ENCODE data around the gene PPP1R3G. TPM values are rescaled to one million over a fixed set of nuclear protein-coding genes. Genes with fewer than 3 reads are reported as not detected.

The PPP1R3G gene
- total RNA-seq, 4 donors from 2014 or later: 0.10 to 1.1 (median 0.49) TPM; not detected in 1

GRCh38 chr6:5121479-5121878, 36.3 kb downstream of the PPP1R3G start:
- intact Hi-C loops (cut with DNase I; ENCODE audit: low total_unique reads): no loop called here
- Histone ChIP-seq H3K27me3 (no peaks in the 10 kb centered on the region), H3K4me1 (peaks cover 0 to 6% of the 10 kb centered on the region in 2 donors), H3K9me3 (no peaks in the 10 kb centered on the region), H3K4me3 (no peak overlapping the region), H3K36me3 (no peaks in the 10 kb centered on the region), H3K27ac (no peak overlapping the region)
- ATAC-seq (no peak), DNase-seq (no peak)
- in situ Hi-C loops (cut with MboI; ENCODE audit: low sequenced_read_pairs in 4 of 4): no loop called here
- TF ChIP-seq CTCF (IDR thresholded peaks at IDR 0.05 in 4 of 5, conservative IDR thresholded peaks at IDR 0.05 in 1 of 5) (no peak), POLR2A (IDR thresholded peaks at IDR 0.05) (no peak)

GRCh38 chr6:5121956-5122355, 36.8 kb downstream of the PPP1R3G start:
- H3K27ac ChIP-seq: no peak overlapping the region
- H3K36me3 ChIP-seq: no peaks in the 10 kb centered on the region
- intact Hi-C loops (cut with DNase I; ENCODE audit: low total_unique reads) (no loop called here), in situ Hi-C loops (cut with MboI; ENCODE audit: low sequenced_read_pairs in 4 of 4) (no loop called here)
- peaks cover 0 to 6% of the 10 kb centered on the region in 2 donors for H3K4me1 ChIP-seq
- H3K27me3 ChIP-seq: no peaks in the 10 kb centered on the region
- no peak for TF ChIP-seq POLR2A (IDR thresholded peaks at IDR 0.05)
- TF ChIP-seq CTCF (IDR thresholded peaks at IDR 0.05 in 4 of 5, conservative IDR thresholded peaks at IDR 0.05 in 1 of 5): no peak
- DNase-seq: no peak
- H3K4me3 ChIP-seq: no peak overlapping the region
- ATAC-seq: no peak
- no peaks in the 10 kb centered on the region for H3K9me3 ChIP-seq

- H3K27me3 ChIP-seq: no peaks in the 10 kb centered on the region
- no peaks in the 10 kb centered on the region for H3K9me3 ChIP-seq
- no peaks in the 10 kb centered on the region for H3K36me3 ChIP-seq
- intact Hi-C loops (cut with DNase I; ENCODE audit: low total_unique reads) (no loop called here), in situ Hi-C loops (cut with MboI; ENCODE audit: low sequenced_read_pairs in 4 of 4) (no loop called here)
- ATAC-seq: no peak
- peaks cover 0 to 6% of the 10 kb centered on the region in 2 donors for H3K4me1 ChIP-seq
- no peak overlapping the region for H3K4me3 ChIP-seq
- H3K27ac ChIP-seq: no peak overlapping the region
- TF ChIP-seq CTCF (IDR thresholded peaks at IDR 0.05 in 4 of 5, conservative IDR thresholded peaks at IDR 0.05 in 1 of 5) (no peak), POLR2A (IDR thresholded peaks at IDR 0.05) (no peak)
- DNase-seq: no peak
These were observed 37.5 kb downstream of the PPP1R3G start for GRCh38 chr6:5122504-5123112.

GRCh38 chr6:5123296-5124143, 38.4 kb downstream of the PPP1R3G start:
- H3K27ac ChIP-seq: no peak overlapping the region
- TF ChIP-seq CTCF (IDR thresholded peaks at IDR 0.05 in 4 of 5, conservative IDR thresholded peaks at IDR 0.05 in 1 of 5) (no peak), POLR2A (IDR thresholded peaks at IDR 0.05) (no peak)
- H3K27me3 ChIP-seq: no peaks in the 10 kb centered on the region
- ATAC-seq: no peak
- H3K9me3 ChIP-seq: no peaks in the 10 kb centered on the region
- DNase-seq: no peak
- no peak overlapping the region for H3K4me3 ChIP-seq
- in situ Hi-C loops (cut with MboI; ENCODE audit: low sequenced_read_pairs in 4 of 4): no loop called here
- no peaks in the 10 kb centered on the region for H3K36me3 ChIP-seq
- intact Hi-C loops (cut with DNase I; ENCODE audit: low total_unique reads): no loop called here
- H3K4me1 ChIP-seq: peaks cover 0 to 6% of the 10 kb centered on the region in 2 donors
